Measurements from ENCODE around the gene RASL10A.
"Not testable (repeated sequence)": the region's sequence is repeated elsewhere in the genome, so short reads cannot be mapped to it uniquely, and the experiment has no call there.

The RASL10A gene

GRCh38 chr22:29345932-29346331 is 30.4 kb upstream of the RASL10A start:
- H3K36me3 ChIP-seq (ENCODE audit: control insufficient read depth, insufficient read depth, low read length): peaks cover 87% of the 10 kb centered on the region
- H3K4me3 ChIP-seq (ENCODE audit: low read depth, low read length): no peak overlapping the region
- H3K9ac ChIP-seq (ENCODE audit: low read depth, low read length): no peak overlapping the region
- no peaks in the 10 kb centered on the region for H3K4me1 ChIP-seq (ENCODE audit: control insufficient read depth, insufficient read depth, low read length)
- no peak overlapping the region for H3K27ac ChIP-seq (ENCODE audit: low read depth, low read length)
- H3K9me3 ChIP-seq (ENCODE audit: control insufficient read depth, insufficient read depth, low read length): no peaks in the 10 kb centered on the region
- no peaks in the 10 kb centered on the region for H3K27me3 ChIP-seq (ENCODE audit: control insufficient read depth, insufficient read depth, low read length)

DNA sequence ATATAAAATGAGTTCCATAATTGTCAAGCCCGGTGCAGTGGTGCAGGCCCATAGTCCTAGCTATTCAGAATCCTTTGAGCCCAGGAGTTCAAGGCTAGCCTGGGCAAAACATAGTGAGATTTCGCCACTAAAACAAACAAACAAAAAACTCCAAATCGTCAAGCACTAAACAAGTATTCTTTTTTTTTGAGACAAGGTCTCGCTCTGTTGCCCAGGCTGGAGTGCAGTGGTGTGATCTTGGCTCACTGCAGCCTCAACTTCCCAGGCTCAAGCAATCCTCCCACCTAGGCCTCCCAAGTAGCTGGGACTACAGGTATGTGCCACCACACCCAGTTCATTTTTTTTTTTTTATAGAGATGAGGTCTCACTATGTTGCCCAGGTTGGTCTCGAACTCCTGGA is 29.4 kb upstream of the RASL10A start:
- H3K4me1 ChIP-seq (ENCODE audit: control insufficient read depth, insufficient read depth, low read length); H3K27me3 ChIP-seq (ENCODE audit: control insufficient read depth, insufficient read depth, low read length); H3K4me3 ChIP-seq (ENCODE audit: low read depth, low read length); H3K9ac ChIP-seq (ENCODE audit: low read depth, low read length); H3K9me3 ChIP-seq (ENCODE audit: control insufficient read depth, insufficient read depth, low read length); H3K27ac ChIP-seq (ENCODE audit: low read depth, low read length): not testable (repeated sequence)
- peaks cover 87% of the 10 kb centered on the region for H3K36me3 ChIP-seq (ENCODE audit: control insufficient read depth, insufficient read depth, low read length)

GRCh38 chr22:29344137-29344536 is 28.6 kb upstream of the RASL10A start:
- H3K4me1 ChIP-seq (ENCODE audit: control insufficient read depth, insufficient read depth, low read length): no peaks in the 10 kb centered on the region
- H3K36me3 ChIP-seq (ENCODE audit: control insufficient read depth, insufficient read depth, low read length): peaks cover 82% of the 10 kb centered on the region
- H3K27me3 ChIP-seq (ENCODE audit: control insufficient read depth, insufficient read depth, low read length): no peaks in the 10 kb centered on the region
- no peak overlapping the region for H3K9ac ChIP-seq (ENCODE audit: low read depth, low read length)
- H3K27ac ChIP-seq (ENCODE audit: low read depth, low read length): no peak overlapping the region
- H3K9me3 ChIP-seq (ENCODE audit: control insufficient read depth, insufficient read depth, low read length): no peaks in the 10 kb centered on the region
- no peak overlapping the region for H3K4me3 ChIP-seq (ENCODE audit: low read depth, low read length)

DNA sequence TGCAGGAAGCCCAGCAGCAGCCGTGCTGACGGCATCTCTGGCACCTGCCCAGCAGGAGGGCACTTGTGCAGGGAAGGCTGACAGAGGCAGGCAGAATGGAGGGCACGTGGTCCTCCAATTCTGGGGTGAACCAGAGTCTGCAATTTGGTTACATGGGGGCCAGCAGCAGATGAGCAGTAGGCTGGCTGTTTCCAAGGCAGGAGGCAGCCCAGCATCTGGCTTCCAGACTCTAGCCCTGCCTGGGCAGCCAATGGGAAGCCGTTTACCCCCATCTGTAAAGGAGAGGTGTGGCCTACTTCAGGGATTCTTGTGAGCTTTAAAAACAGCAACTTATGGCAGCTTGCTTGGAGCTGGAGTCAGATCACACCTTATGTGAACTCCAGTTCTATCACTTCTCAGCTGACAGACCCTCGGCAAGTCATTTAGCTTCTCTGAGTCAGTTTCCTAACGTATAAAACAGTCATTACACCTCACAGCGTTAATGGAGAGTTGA is 27.9 kb upstream of the RASL10A start:
- peaks cover 82% of the 10 kb centered on the region for H3K36me3 ChIP-seq (ENCODE audit: control insufficient read depth, insufficient read depth, low read length)
- no peak overlapping the region for H3K4me3 ChIP-seq (ENCODE audit: low read depth, low read length)
- no peaks in the 10 kb centered on the region for H3K4me1 ChIP-seq (ENCODE audit: control insufficient read depth, insufficient read depth, low read length)
- H3K9ac ChIP-seq (ENCODE audit: low read depth, low read length): no peak overlapping the region
- H3K27ac ChIP-seq (ENCODE audit: low read depth, low read length): no peak overlapping the region
- H3K27me3 ChIP-seq (ENCODE audit: control insufficient read depth, insufficient read depth, low read length): no peaks in the 10 kb centered on the region
- H3K9me3 ChIP-seq (ENCODE audit: control insufficient read depth, insufficient read depth, low read length): no peaks in the 10 kb centered on the region

DNA sequence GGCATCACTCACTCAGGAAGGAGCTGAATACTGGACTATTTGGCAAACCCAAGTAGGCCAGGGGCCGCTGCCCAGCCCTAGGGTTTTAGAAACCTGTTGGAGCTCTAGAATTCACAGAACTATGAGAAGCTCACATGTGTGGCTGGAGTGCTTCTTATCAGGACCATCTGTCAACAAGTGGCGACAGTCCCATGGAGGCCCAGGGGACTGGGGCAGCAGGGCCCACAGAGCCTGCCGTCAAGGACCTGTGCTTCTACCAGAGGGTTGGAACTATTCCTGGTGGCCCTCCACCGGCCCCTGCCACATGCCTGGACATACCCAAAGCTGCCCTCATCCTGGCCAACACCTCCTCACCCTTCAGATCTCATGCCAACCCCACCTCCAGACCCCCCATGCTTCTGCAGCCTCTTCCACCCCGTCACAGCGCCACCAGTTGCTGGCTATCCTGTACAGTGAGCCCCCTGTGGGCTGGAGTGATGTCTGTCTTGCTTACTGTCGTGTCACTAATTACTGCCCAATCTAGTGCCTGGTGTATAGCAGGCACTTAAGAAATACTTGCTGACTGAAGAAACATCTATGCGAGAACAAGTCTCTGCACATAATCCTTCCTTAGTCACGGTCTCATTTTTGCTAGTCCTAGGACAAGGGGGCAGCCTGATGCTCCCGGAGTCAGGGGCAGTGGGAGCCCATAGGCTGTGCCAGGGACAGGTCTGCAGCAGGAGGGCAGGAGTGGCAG is 27.2 kb upstream of the RASL10A start:
- Histone ChIP-seq H3K9me3 (ENCODE audit: control insufficient read depth, insufficient read depth, low read length) (no peaks in the 10 kb centered on the region), H3K4me1 (ENCODE audit: control insufficient read depth, insufficient read depth, low read length) (no peaks in the 10 kb centered on the region), H3K4me3 (ENCODE audit: low read depth, low read length) (no peak overlapping the region), H3K27me3 (ENCODE audit: control insufficient read depth, insufficient read depth, low read length) (no peaks in the 10 kb centered on the region), H3K36me3 (ENCODE audit: control insufficient read depth, insufficient read depth, low read length) (peaks cover 82% of the 10 kb centered on the region), H3K9ac (ENCODE audit: low read depth, low read length) (no peak overlapping the region), H3K27ac (ENCODE audit: low read depth, low read length) (no peak overlapping the region)

- no peaks in the 10 kb centered on the region for H3K4me1 ChIP-seq (ENCODE audit: control insufficient read depth, insufficient read depth, low read length)
- H3K9me3 ChIP-seq (ENCODE audit: control insufficient read depth, insufficient read depth, low read length): no peaks in the 10 kb centered on the region
- H3K4me3 ChIP-seq (ENCODE audit: low read depth, low read length): no peak overlapping the region
- H3K27me3 ChIP-seq (ENCODE audit: control insufficient read depth, insufficient read depth, low read length): no peaks in the 10 kb centered on the region
- no peak overlapping the region for H3K27ac ChIP-seq (ENCODE audit: low read depth, low read length)
- peaks cover 81% of the 10 kb centered on the region for H3K36me3 ChIP-seq (ENCODE audit: control insufficient read depth, insufficient read depth, low read length)
- H3K9ac ChIP-seq (ENCODE audit: low read depth, low read length): no peak overlapping the region
Observed at GRCh38 chr22:29342177-29342576, 26.7 kb upstream of the RASL10A start.

GRCh38 chr22:29341849-29342127 is 26.3 kb upstream of the RASL10A start:
- H3K9ac ChIP-seq (ENCODE audit: low read depth, low read length): no peak overlapping the region
- no peaks in the 10 kb centered on the region for H3K27me3 ChIP-seq (ENCODE audit: control insufficient read depth, insufficient read depth, low read length)
- H3K4me3 ChIP-seq (ENCODE audit: low read depth, low read length): no peak overlapping the region
- peaks cover 81% of the 10 kb centered on the region for H3K36me3 ChIP-seq (ENCODE audit: control insufficient read depth, insufficient read depth, low read length)
- H3K9me3 ChIP-seq (ENCODE audit: control insufficient read depth, insufficient read depth, low read length): no peaks in the 10 kb centered on the region
- H3K4me1 ChIP-seq (ENCODE audit: control insufficient read depth, insufficient read depth, low read length): no peaks in the 10 kb centered on the region
- no peak overlapping the region for H3K27ac ChIP-seq (ENCODE audit: low read depth, low read length)

DNA sequence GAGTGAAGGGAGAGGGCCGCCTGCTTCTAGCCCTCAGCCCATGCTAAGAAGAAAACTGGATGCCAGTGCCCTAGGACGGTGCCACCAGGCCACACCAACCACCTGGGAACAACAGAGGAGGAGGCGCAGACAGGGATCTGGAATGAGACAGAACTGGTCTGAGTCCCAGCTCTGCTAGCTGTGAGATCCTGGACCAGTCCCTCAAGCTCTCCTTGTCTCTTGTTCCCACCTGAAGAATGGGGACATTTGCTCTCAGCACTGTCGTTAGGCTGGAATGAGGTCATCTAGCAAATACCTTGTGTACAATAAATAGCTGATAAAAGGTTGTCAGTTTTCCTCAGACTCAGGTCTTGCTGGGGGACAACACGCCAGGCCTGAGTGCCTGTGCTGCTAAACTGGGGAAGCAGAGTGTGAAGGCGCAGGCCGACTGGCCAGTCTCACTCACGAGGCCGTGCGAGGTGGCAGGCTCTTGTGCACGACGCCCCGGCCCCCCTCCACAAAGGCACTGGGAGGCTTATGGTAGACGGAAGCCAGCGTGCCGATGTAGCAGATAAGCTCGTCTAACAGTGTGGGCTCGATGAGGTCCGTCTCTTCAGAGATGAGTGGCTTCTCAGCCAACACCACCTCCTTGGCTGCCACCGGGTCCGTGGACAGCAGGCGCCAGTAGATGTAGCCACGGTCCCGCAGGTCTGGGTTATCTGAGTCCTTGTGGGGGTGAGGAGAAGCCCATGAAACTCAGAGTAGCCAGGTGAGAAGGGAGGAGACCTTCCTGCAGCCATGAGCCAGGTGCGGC is 25.8 kb upstream of the RASL10A start:
- Histone ChIP-seq H3K4me3 (ENCODE audit: low read depth, low read length) (no peak overlapping the region), H3K36me3 (ENCODE audit: control insufficient read depth, insufficient read depth, low read length) (peaks cover 79% of the 10 kb centered on the region), H3K27ac (ENCODE audit: low read depth, low read length) (no peak overlapping the region), H3K27me3 (ENCODE audit: control insufficient read depth, insufficient read depth, low read length) (no peaks in the 10 kb centered on the region), H3K9ac (ENCODE audit: low read depth, low read length) (no peak overlapping the region), H3K9me3 (ENCODE audit: control insufficient read depth, insufficient read depth, low read length) (no peaks in the 10 kb centered on the region), H3K4me1 (ENCODE audit: control insufficient read depth, insufficient read depth, low read length) (no peaks in the 10 kb centered on the region)

GRCh38 chr22:29340566-29340965 is 25.1 kb upstream of the RASL10A start:
- no peak overlapping the region for H3K27ac ChIP-seq (ENCODE audit: low read depth, low read length)
- H3K4me3 ChIP-seq (ENCODE audit: low read depth, low read length): no peak overlapping the region
- no peaks in the 10 kb centered on the region for H3K9me3 ChIP-seq (ENCODE audit: control insufficient read depth, insufficient read depth, low read length)
- no peak overlapping the region for H3K9ac ChIP-seq (ENCODE audit: low read depth, low read length)
- peaks cover 80% of the 10 kb centered on the region for H3K36me3 ChIP-seq (ENCODE audit: control insufficient read depth, insufficient read depth, low read length)
- H3K27me3 ChIP-seq (ENCODE audit: control insufficient read depth, insufficient read depth, low read length): no peaks in the 10 kb centered on the region
- no peaks in the 10 kb centered on the region for H3K4me1 ChIP-seq (ENCODE audit: control insufficient read depth, insufficient read depth, low read length)

GRCh38 chr22:29339381-29340235 is 24.1 kb upstream of the RASL10A start:
- H3K9ac ChIP-seq (ENCODE audit: low read depth, low read length): no peak overlapping the region
- H3K27me3 ChIP-seq (ENCODE audit: control insufficient read depth, insufficient read depth, low read length): no peaks in the 10 kb centered on the region
- H3K9me3 ChIP-seq (ENCODE audit: control insufficient read depth, insufficient read depth, low read length): no peaks in the 10 kb centered on the region
- H3K36me3 ChIP-seq (ENCODE audit: control insufficient read depth, insufficient read depth, low read length): peaks cover 80% of the 10 kb centered on the region
- H3K4me1 ChIP-seq (ENCODE audit: control insufficient read depth, insufficient read depth, low read length): no peaks in the 10 kb centered on the region
- no peak overlapping the region for H3K27ac ChIP-seq (ENCODE audit: low read depth, low read length)
- H3K4me3 ChIP-seq (ENCODE audit: low read depth, low read length): no peak overlapping the region

GRCh38 chr22:29338398-29338797 is 22.9 kb upstream of the RASL10A start:
- Histone ChIP-seq H3K4me3 (ENCODE audit: low read depth, low read length) (no peak overlapping the region), H3K27ac (ENCODE audit: low read depth, low read length) (no peak overlapping the region), H3K9me3 (ENCODE audit: control insufficient read depth, insufficient read depth, low read length) (no peaks in the 10 kb centered on the region), H3K4me1 (ENCODE audit: control insufficient read depth, insufficient read depth, low read length) (no peaks in the 10 kb centered on the region), H3K27me3 (ENCODE audit: control insufficient read depth, insufficient read depth, low read length) (no peaks in the 10 kb centered on the region), H3K36me3 (ENCODE audit: control insufficient read depth, insufficient read depth, low read length) (peaks cover 76% of the 10 kb centered on the region), H3K9ac (ENCODE audit: low read depth, low read length) (no peak overlapping the region)

Data from HUES48 (cell line).